ENCODE results near the gene VIPR1. TPM values are rescaled to one million over a fixed set of nuclear protein-coding genes. Genes with fewer than 3 reads are reported as not detected.

VIPR1 gene, protein sequence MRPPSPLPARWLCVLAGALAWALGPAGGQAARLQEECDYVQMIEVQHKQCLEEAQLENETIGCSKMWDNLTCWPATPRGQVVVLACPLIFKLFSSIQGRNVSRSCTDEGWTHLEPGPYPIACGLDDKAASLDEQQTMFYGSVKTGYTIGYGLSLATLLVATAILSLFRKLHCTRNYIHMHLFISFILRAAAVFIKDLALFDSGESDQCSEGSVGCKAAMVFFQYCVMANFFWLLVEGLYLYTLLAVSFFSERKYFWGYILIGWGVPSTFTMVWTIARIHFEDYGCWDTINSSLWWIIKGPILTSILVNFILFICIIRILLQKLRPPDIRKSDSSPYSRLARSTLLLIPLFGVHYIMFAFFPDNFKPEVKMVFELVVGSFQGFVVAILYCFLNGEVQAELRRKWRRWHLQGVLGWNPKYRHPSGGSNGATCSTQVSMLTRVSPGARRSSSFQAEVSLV
- 0.35 and 1.6 TPM in 2 replicates for total RNA-seq
- polyA plus RNA-seq, result 0.60 and 0.86 TPM in 2 replicates

DNA sequence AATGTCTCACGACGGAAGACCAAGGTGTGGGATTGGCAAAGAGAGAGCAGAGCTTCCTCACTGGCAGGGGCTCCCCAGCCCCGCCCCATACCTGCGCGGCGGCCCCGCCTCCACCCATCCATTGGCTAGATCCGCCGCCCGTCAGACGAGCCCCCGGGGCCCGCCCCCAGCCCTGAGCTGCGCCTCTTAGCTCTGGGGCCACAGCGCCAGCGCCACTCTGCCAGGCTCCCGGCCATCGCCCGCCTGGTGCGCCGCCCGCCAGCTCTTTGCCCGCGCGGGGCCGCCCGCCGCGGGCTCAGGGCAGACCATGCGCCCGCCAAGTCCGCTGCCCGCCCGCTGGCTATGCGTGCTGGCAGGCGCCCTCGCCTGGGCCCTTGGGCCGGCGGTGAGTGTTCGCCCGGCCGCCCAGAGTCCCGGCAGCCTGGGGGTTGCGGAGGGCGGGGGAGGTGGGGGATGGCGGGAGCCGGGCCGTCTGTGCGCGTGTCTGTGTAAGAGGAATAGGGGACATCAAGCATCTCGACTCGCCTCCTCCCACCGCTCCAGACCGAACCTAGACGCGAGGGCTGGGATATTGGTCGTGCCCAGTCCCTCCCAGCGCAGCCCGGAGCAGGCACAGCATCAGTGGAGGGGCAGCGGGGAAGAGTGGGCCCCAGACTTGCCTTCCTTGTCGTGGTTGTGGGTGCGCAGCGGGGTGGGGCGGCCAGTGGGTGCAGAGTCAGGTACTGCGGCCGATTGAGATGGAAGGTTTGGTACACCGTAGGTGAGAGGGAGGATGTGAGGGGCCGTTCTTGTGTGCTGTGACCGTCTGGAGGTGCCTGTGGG is at the start of gene VIPR1:
TSS of gene VIPR1 (plus strand) at position 215 of the 822 bp plus-strand sequence. CDS start at position 308, 93 bp downstream.
- DNase-seq (ENCODE audit: low read depth in 1 of 2, low spot score in 1 of 2), result peak; percentile 42 to 85
- no peak within 1 kb of the TSS for H3K27ac ChIP-seq
- peaks cover 3% of the 10 kb centered on the region for H3K4me1 ChIP-seq (ENCODE audit: low read depth)
- H3K9me3 ChIP-seq (ENCODE audit: low read depth), result no peaks in the 10 kb centered on the region
- H3K36me3 ChIP-seq, result no peaks in the 10 kb centered on the region
- peaks cover 55% of the 10 kb centered on the region for H3K27me3 ChIP-seq
- TF ChIP-seq, protein P1, sequence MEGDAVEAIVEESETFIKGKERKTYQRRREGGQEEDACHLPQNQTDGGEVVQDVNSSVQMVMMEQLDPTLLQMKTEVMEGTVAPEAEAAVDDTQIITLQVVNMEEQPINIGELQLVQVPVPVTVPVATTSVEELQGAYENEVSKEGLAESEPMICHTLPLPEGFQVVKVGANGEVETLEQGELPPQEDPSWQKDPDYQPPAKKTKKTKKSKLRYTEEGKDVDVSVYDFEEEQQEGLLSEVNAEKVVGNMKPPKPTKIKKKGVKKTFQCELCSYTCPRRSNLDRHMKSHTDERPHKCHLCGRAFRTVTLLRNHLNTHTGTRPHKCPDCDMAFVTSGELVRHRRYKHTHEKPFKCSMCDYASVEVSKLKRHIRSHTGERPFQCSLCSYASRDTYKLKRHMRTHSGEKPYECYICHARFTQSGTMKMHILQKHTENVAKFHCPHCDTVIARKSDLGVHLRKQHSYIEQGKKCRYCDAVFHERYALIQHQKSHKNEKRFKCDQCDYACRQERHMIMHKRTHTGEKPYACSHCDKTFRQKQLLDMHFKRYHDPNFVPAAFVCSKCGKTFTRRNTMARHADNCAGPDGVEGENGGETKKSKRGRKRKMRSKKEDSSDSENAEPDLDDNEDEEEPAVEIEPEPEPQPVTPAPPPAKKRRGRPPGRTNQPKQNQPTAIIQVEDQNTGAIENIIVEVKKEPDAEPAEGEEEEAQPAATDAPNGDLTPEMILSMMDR (IDR thresholded peaks at IDR 0.05; ENCODE audit: low read depth, low read length), result no peak
- H3K4me3 ChIP-seq, result peak within 1 kb of the TSS; percentile 40

DNA sequence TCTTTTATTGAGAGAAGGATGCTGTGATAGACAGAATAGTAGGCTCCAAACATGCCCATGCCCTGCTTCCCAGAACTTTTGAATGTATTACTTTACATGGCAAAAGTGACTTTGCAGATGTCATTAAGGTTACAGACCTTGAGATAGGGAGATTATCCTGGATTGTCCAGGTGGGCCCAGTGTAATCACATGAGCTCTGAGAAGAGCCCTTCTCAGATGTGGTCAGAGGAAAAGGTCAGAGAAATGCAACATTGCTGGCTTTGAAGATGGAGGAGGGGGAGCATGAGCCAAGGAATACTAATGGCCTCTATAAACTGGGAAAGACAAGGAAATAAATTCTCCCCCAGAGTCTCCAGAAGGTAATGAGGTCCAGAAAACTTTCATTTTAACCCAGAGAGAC is 46.2 kb upstream of the VIPR1 start:
- TF ChIP-seq, protein P1 (IDR thresholded peaks at IDR 0.05; ENCODE audit: low read depth, low read length), result no peak
- Histone ChIP-seq H3K27ac (no peak overlapping the region), H3K4me1 (ENCODE audit: low read depth) (no peaks in the 10 kb centered on the region)

DNA sequence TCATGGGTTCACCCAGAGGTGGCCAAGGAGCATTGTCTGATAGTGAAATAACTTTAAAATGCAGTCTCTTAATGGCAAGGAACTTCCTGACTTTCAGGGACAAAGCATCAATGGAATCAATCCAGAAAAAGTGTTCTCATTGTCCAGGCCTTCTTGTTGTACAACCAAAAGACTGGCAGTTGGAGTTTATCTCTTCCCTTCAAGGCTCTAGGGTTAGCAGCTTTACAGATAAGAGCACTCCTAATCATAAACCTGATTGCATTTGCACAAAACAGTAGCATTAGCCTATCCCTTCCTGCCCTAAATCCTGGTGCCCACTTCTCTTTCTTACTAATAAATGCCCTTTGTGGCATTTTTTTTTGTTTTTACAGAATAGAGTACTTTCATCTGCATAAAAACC is 43.3 kb upstream of the VIPR1 start:
- no peaks in the 10 kb centered on the region for H3K4me1 ChIP-seq (ENCODE audit: low read depth)
- H3K36me3 ChIP-seq, result no peaks in the 10 kb centered on the region
- H3K9me3 ChIP-seq (ENCODE audit: low read depth), result no peaks in the 10 kb centered on the region
- no peak overlapping the region for H3K4me3 ChIP-seq
- TF ChIP-seq, protein P1 (IDR thresholded peaks at IDR 0.05; ENCODE audit: low read depth, low read length), result no peak
- H3K27ac ChIP-seq, result no peak overlapping the region
- no peak for DNase-seq (ENCODE audit: low read depth in 1 of 2, low spot score in 1 of 2)
- no peaks in the 10 kb centered on the region for H3K27me3 ChIP-seq

More for the DNA sequence above, 46.2 kb upstream of the VIPR1 start:
- DNase-seq (ENCODE audit: low read depth in 1 of 2, low spot score in 1 of 2), result no peak
- no peaks in the 10 kb centered on the region for H3K36me3 ChIP-seq
- no peaks in the 10 kb centered on the region for H3K27me3 ChIP-seq
- no peaks in the 10 kb centered on the region for H3K9me3 ChIP-seq (ENCODE audit: low read depth)
- H3K4me3 ChIP-seq, result no peak overlapping the region

DNA sequence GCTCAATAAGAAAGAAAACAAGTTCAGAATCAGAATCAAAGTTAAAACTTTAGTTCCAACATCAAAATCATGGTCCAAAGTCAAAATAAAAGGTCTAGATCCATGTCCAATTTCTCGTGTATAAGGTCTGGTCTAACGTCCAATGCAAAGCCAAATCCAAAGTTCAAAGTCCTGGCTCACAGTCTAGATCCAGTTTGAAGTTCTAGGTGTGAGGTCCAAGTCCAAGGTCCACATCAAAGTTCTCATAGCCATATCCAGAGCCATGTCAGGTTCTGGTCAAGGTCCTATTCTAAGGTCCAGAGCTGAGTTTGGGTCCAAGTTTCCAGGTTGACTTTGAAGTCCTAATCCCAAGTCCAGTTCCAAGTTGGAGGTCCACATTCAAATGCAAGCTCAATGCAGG is 40.7 kb upstream of the VIPR1 start:
- no peak for DNase-seq (ENCODE audit: low read depth in 1 of 2, low spot score in 1 of 2)
- Histone ChIP-seq H3K36me3 (no peaks in the 10 kb centered on the region), H3K9me3 (ENCODE audit: low read depth) (no peaks in the 10 kb centered on the region), H3K4me3 (no peak overlapping the region), H3K27me3 (no peaks in the 10 kb centered on the region), H3K27ac (no peak overlapping the region), H3K4me1 (ENCODE audit: low read depth) (no peaks in the 10 kb centered on the region)
- TF ChIP-seq, protein P1 (IDR thresholded peaks at IDR 0.05; ENCODE audit: low read depth, low read length), result no peak

DNA sequence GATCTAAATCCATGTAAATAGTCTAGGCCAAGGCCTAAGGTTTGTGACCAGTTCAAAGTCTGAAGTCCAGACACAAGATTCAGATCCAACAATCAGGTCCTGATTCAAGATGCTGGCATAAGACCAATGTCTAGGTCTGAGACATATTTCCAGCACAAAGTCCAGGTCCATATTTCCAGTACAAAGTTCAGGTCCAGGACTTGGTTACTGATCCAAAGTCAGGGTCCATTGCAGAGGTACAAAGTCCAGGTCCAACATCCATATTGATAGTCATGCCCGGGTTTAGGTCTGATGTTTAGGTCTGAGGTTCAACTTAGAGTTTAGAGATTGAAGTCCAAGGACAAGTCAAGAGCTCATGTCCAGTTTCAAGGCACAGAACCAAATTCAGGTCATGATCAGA is 39.4 kb upstream of the VIPR1 start:
- Histone ChIP-seq H3K36me3 (no peaks in the 10 kb centered on the region), H3K27ac (no peak overlapping the region), H3K27me3 (no peaks in the 10 kb centered on the region), H3K9me3 (ENCODE audit: low read depth) (no peaks in the 10 kb centered on the region), H3K4me3 (no peak overlapping the region), H3K4me1 (ENCODE audit: low read depth) (no peaks in the 10 kb centered on the region)
- TF ChIP-seq, protein P1 (IDR thresholded peaks at IDR 0.05; ENCODE audit: low read depth, low read length), result no peak
- no peak for DNase-seq (ENCODE audit: low read depth in 1 of 2, low spot score in 1 of 2)

All from cardiac muscle cell (in vitro differentiated cells and primary cell).